ENCODE data around the gene TM9SF1. TPM values are rescaled to one million over a fixed set of nuclear protein-coding genes. Genes with fewer than 3 reads are reported as not detected.

The TM9SF1 gene
- total and polyA plus RNA-seq, 2 experiments from 2014 or later, result 12.6 to 27.5 TPM

GRCh38 chr14:24186831-24187538 lies 8.3 kb downstream of the TM9SF1 start:
- Histone ChIP-seq H4K20me1 (replicated peaks; ENCODE audit: insufficient read depth) (peaks cover 6% of the 10 kb centered on the region), H3K4me2 (peak overlapping the region; percentile 94; the same call in 1 of the 2 replicates), H3K9me2 (ENCODE audit: insufficient read depth) (no peaks in the 10 kb centered on the region), H3K79me2 (replicated peaks; ENCODE audit: insufficient read depth) (peaks cover 13% of the 10 kb centered on the region; the same call in 1 of the 2 replicates), H3K4me1 (ENCODE audit: insufficient read depth) (peaks cover 10% of the 10 kb centered on the region), H3K27me3 (ENCODE audit: insufficient read depth) (no peaks in the 10 kb centered on the region), H2AFZ (no peak overlapping the region), H3F3A (replicated peaks; ENCODE audit: low read depth) (no peaks in the 10 kb centered on the region; the same call in 1 of the 2 replicates), H3K36me3 (ENCODE audit: insufficient read depth) (no peaks in the 10 kb centered on the region; the same call in 1 of the 2 replicates), H3K27ac (ENCODE audit: low read depth) (no peak overlapping the region), H3K4me3 (no peak overlapping the region)
- no peak for ATAC-seq
- Mint-ChIP-seq H3K36me3 (ENCODE audit: low read depth) (peaks cover 72% of the 10 kb centered on the region), H3K4me3 (peak overlapping the region; percentile 96), H3K4me1 (peaks cover 17% of the 10 kb centered on the region), H3K9me3 (peaks cover 3% of the 10 kb centered on the region; the same call in 2 of the 3 replicates), H3K27me3 (ENCODE audit: insufficient read depth, low read depth, poor library complexity) (peaks cover 27% of the 10 kb centered on the region), H3K27ac (no peak overlapping the region)
- TF ChIP-seq JUNB (IDR thresholded peaks at IDR 0.05; ENCODE audit: unreplicated experiment) (no peak), CREB1 (CRISPR knock-in tag; IDR thresholded peaks at IDR 0.05; ENCODE audit: low read depth) (no peak), REST (IDR thresholded peaks at IDR 0.05; ENCODE audit: unreplicated experiment) (no peak), CTCF (conservative IDR thresholded peaks at IDR 0.05; ENCODE audit: low read depth in 2 of 2) (no peak), ETS1 (IDR thresholded peaks at IDR 0.05) (no peak), ZNF462 (CRISPR knock-in tag; IDR thresholded peaks at IDR 0.05) (no peak), EZH2phosphoT487 (IDR thresholded peaks at IDR 0.05; ENCODE audit: unreplicated experiment) (no peak), ZNF331 (CRISPR knock-in tag; IDR thresholded peaks at IDR 0.05; ENCODE audit: low read depth) (no peak), EZH2 (IDR thresholded peaks at IDR 0.05; ENCODE audit: low read depth, unreplicated experiment) (no peak), NANOG (IDR thresholded peaks at IDR 0.05; ENCODE audit: borderline replicate concordance) (no peak), ZNF114 (CRISPR knock-in tag; IDR thresholded peaks at IDR 0.05) (no peak), POLR2AphosphoS5 (IDR thresholded peaks at IDR 0.05; ENCODE audit: low read depth) (no peak), STAT1 (IDR thresholded peaks at IDR 0.05; ENCODE audit: unreplicated experiment) (no peak)
- DNase-seq (ENCODE audit: low spot score), result no peak

Measured in GM23338 (cell line).